OCI-LY7 (cell line): ENCODE results near the gene DUSP15. TPM values are rescaled to one million over a fixed set of nuclear protein-coding genes. Genes with fewer than 3 reads are reported as not detected.
A peak's percentile ranks its signal among the peaks of the same experiment; 100 is the strongest.
"Not testable (repeated sequence)": the region's sequence is repeated elsewhere in the genome, so short reads cannot be mapped to it uniquely, and the experiment has no call there.

Experiments
- BruUV-seq: library from RNA; stranded (reverse); fragments of 400-500 nt; replicated peaks from 2 replicates; lab custom pipeline; 2021; lab: Mats Ljungman, UMichigan
- CTCF ChIA-PET: fragments of 300-600 bp; sonication (Branson Sonifier 250); formaldehyde crosslinking; loops from one replicate; lab custom pipeline; 2022; ENCODE audit warnings: antibody characterized with exemption; ENCODE audit not compliant: unreplicated experiment; lab: Charles Lee
- POLR2A ChIA-PET: fragments of 300-600 bp; sonication (Branson Sonifier 250); formaldehyde crosslinking; loops from one replicate; lab custom pipeline; 2022; ENCODE audit warnings: antibody characterized with exemption; lab: Charles Lee
- DNase-seq: peaks from one replicate; pipeline ENCODE4 v3.0.0-alpha.2; 2015; ENCODE audit warnings: low spot score
- H2AFZ ChIP-seq: fragments of 200-600 bp; sonication (generic), shearing (Covaris generic); 2 replicates; pipeline ENCODE4 v1.6.1; 2014; ENCODE audit warnings: mild to moderate bottlenecking, antibody characterized with exemption, low read length, moderate library complexity
- H3K27ac ChIP-seq: fragments of 200-600 bp; sonication (generic); 2 replicates; pipeline ENCODE4 v1.5.1; 2014; ENCODE audit warnings: mixed run types, low read depth, mild to moderate bottlenecking, moderate library complexity, low read length, inconsistent platforms; ENCODE audit not compliant: poor library complexity, severe bottlenecking
- H3K36me3 ChIP-seq: fragments of 200-600 bp; sonication (generic); 2 replicates; pipeline ENCODE4 v1.6.1; 2014; ENCODE audit warnings: mild to moderate bottlenecking, antibody characterized with exemption, low read length, moderate library complexity, mixed read lengths; ENCODE audit not compliant: insufficient read depth
- H3K4me1 ChIP-seq: fragments of 200-600 bp; sonication (generic); 2 replicates; pipeline ENCODE4 v1.5.1; 2014; ENCODE audit warnings: mild to moderate bottlenecking, low read length; ENCODE audit not compliant: insufficient read depth, poor library complexity, severe bottlenecking
- H3K4me2 ChIP-seq: fragments of 200-600 bp; sonication (generic); 2 replicates; pipeline ENCODE4 v1.6.1; 2014; ENCODE audit warnings: mild to moderate bottlenecking, low read length
- H3K4me3 ChIP-seq: fragments of 200-600 bp; sonication (generic); 2 replicates; pipeline ENCODE4 v1.5.1; 2014; ENCODE audit warnings: mild to moderate bottlenecking, low read depth, low read length; ENCODE audit not compliant: poor library complexity, severe bottlenecking
- H3K79me2 ChIP-seq: fragments of 200-600 bp; sonication (generic); 2 replicates; pipeline ENCODE4 v1.6.1; 2016; ENCODE audit warnings: low read depth, mild to moderate bottlenecking, low read length, moderate library complexity, mixed read lengths; ENCODE audit not compliant: insufficient read depth
- H3K9me2 ChIP-seq: fragments of 200-600 bp; sonication (generic); 2 replicates; pipeline ENCODE4 v1.6.1; 2016; ENCODE audit warnings: mild to moderate bottlenecking, low read length, mixed read lengths; ENCODE audit not compliant: insufficient read depth
- H3K9me3 ChIP-seq: fragments of 200-600 bp; sonication (generic); 2 replicates; pipeline ENCODE4 v1.6.1; 2014; ENCODE audit warnings: mild to moderate bottlenecking, mixed run types, low read length, mixed read lengths
- H4K20me1 ChIP-seq: fragments of 200-600 bp; sonication (generic); 2 replicates; pipeline ENCODE4 v1.6.1; 2014; ENCODE audit warnings: mild to moderate bottlenecking, antibody characterized with exemption, low read length, moderate library complexity, mixed read lengths; ENCODE audit not compliant: insufficient read depth
- CTCF ChIP-seq: fragments of 200-600 bp; sonication (generic); conservative IDR thresholded peaks from 2 replicates; pipeline ENCODE4 v1.5.1; 2014; ENCODE audit warnings: mild to moderate bottlenecking, antibody characterized with exemption, low read length, moderate library complexity, mixed read lengths
- EZH2phosphoT487 ChIP-seq: fragments of 200-600 bp; sonication (generic); IDR thresholded peaks from 2 replicates; pipeline ENCODE4 v1.6.1; 2018; ENCODE audit warnings: low read depth, borderline replicate concordance, mild to moderate bottlenecking, mixed run types, antibody characterized with exemption, low read length, moderate library complexity, mixed read lengths
- intact Hi-C: fragments of 100-400 bp; cut with micrococcal nuclease; formaldehyde crosslinking; loops from one replicate; pipeline ENCODE4 v1.10.0; 2022; ENCODE audit not compliant: unreplicated experiment
- total RNA-seq, 2 experiments: library from RNA; depleted of rRNA in 1 of 2; stranded (reverse); fragments of >200 nt in 1 of 2; shearing (Covaris generic) in 1 of 2; gene quantifications; 2 replicates each; pipeline ENCODE4 v1.2.3, GENCODE V29; 2014 to 2022

The DUSP15 gene
- total RNA-seq, 2 experiments from 2014 or later, result 0.19 to 0.61 TPM

GRCh38 chr20:31829731-31830130 lies 40.6 kb downstream of the DUSP15 start:
- intact Hi-C loops, result loop anchor here (10.0 kb wide), 1 partner anchor 625 kb away; no protein-coding TSS in a partner anchor
- H3K4me1 ChIP-seq, result peaks cover 8% of the 10 kb centered on the region
- no peaks in the 10 kb centered on the region for H3K9me2 ChIP-seq
- POLR2A ChIA-PET, result no interaction called here
- H3K79me2 ChIP-seq, result no peaks in the 10 kb centered on the region
- no peak overlapping the region for H3K4me2 ChIP-seq
- no peaks in the 10 kb centered on the region for H3K36me3 ChIP-seq
- no TSS peak for BruUV-seq
- CTCF ChIA-PET, result no interaction called here
- no peak overlapping the region for H3K27ac ChIP-seq
- no peaks in the 10 kb centered on the region for H3K9me3 ChIP-seq
- TF ChIP-seq CTCF, result no peak
- no peak for TF ChIP-seq EZH2phosphoT487
- H2AFZ ChIP-seq, result no peak overlapping the region
- DNase-seq, result peak; percentile 24
- H3K4me3 ChIP-seq, result no peak overlapping the region
- H4K20me1 ChIP-seq, result no peaks in the 10 kb centered on the region

- H3K79me2 ChIP-seq, BruUV-seq, H3K36me3 ChIP-seq, H3K9me3 ChIP-seq, CTCF ChIA-PET, H3K9me2 ChIP-seq, H3K4me1 ChIP-seq, H4K20me1 ChIP-seq, H3K4me2 ChIP-seq, H3K27ac ChIP-seq, POLR2A ChIA-PET, H3K4me3 ChIP-seq, DNase-seq, H2AFZ ChIP-seq: not testable (repeated sequence)
- intact Hi-C loops, result loop anchor here (10.0 kb wide), 1 partner anchor 627 kb away; no protein-coding TSS in a partner anchor
Measured at GRCh38 chr20:31828016-31828415, 42.3 kb downstream of the DUSP15 start.

GRCh38 chr20:31827059-31827458 lies 43.3 kb downstream of the DUSP15 start:
- POLR2A ChIA-PET, result no interaction called here
- DNase-seq, result no peak
- Histone ChIP-seq H3K9me2 (no peaks in the 10 kb centered on the region), H3K79me2 (no peaks in the 10 kb centered on the region), H3K36me3 (no peaks in the 10 kb centered on the region), H2AFZ (no peak overlapping the region), H3K27ac (no peak overlapping the region), H3K4me3 (no peak overlapping the region), H3K9me3 (no peaks in the 10 kb centered on the region), H3K4me2 (no peak overlapping the region), H3K4me1 (peaks cover 8% of the 10 kb centered on the region), H4K20me1 (no peaks in the 10 kb centered on the region)
- CTCF ChIA-PET, result no interaction called here
- TF ChIP-seq CTCF, result no peak
- TF ChIP-seq EZH2phosphoT487, result no peak
- no TSS peak for BruUV-seq
- intact Hi-C loops, result loop anchor here (10.0 kb wide), 1 partner anchor 628 kb away; no protein-coding TSS in a partner anchor
